NCI-H526 treated with DMSO at 0.1 percent for 48 hours (cell line): ENCODE measurements around the gene JAG2.
A peak's percentile ranks its signal among the peaks of the same experiment; 100 is the strongest.

Experiments used
- DNase-seq: peaks from one replicate; lab custom pipeline; 2025; lab: John Stamatoyannopoulos, UW

JAG2 gene

GRCh38 chr14:105181549-105182295 lies 13.1 kb upstream of the JAG2 start:
- DNase-seq = no peak

GRCh38 chr14:105180592-105181548 lies 12.3 kb upstream of the JAG2 start, which contains the start of gene NUDT14:
NUDT14 (minus strand) TSS chr14:105181312; CDS start chr14:105181209, 103 bp downstream.
- DNase-seq = peak; percentile 36

GRCh38 chr14:105179191-105179590 lies 10.6 kb upstream of the JAG2 start:
- DNase-seq = no peak

DNA sequence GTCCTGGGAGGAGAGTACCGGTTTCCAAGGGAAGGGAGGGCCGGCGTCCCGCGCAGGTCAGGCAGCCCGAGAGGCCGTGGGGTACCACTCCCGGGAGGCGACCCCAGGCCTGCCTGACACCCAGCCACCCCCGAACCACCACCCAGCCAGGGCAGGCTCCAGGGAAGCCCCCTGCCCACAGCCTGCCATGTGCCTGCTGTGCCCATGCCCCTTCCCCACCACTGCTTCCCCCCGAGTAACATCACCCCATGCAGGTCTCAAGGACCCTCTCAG lies 10.2 kb upstream of the JAG2 start:
- DNase-seq = no peak

- DNase-seq = no peak
These were observed 9.7 kb upstream of the JAG2 start for GRCh38 chr14:105178069-105178867.

DNA sequence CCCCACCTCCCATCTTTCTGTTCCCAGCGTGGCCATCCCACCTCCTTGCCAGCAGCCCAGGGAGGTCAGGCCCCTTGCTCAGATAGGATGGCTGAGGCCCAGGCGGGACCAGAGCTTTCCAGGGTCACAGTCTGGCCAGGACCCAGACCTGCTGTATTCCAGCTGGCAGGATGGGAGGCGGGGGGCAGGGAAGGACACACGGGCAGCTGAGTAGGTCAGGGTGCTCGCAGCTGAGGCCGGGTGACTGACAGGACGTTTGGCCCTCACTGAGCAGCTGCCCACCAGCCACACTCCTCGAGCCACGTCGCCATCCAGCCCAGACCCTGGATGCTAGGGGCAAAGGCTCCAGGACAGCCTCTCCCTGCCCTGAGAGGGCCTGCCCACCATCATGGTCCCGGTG lies 8.5 kb upstream of the JAG2 start:
- no peak for DNase-seq

DNA sequence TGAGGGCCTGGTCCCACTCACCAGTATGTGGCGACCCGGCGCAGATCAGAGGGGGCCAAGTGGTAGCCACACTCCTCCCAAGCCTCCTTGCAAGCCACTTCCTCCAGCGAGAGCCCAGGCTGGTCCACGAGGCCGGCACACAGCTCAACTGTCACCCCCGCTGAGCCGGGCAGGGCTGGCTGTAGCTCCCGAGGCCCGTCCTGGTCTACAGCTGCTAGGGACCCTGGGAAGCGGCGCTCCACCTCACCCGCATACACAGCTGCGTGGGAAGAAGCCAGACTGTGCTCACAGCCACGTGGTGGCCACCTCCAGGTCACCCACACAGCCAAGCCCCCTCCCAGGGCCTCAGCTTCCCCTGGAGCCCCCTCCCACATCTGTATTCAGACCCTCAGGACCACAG lies 7.9 kb upstream of the JAG2 start:
- no peak for DNase-seq

- no peak for DNase-seq
These were observed 5.6 kb upstream of the JAG2 start for GRCh38 chr14:105173901-105174894.

DNA sequence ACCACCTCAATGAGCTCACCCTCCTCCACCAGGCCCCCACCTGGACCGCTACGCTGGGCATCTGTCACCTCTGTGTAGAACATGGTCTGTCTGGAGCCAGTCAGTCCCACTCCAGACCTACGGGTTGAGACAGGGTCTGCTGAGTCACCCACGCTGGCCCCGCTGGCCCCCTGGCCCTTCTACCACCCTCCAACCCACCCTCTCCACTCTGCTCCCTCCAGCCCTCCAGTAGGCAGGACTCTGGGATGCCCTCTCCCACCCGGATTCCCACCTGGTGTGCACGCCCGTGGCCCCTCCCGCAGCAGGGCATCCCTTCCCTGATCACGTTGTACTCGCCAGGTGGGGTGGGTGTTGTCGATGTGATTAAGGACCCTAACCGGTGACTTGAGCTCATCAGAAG lies 4.6 kb upstream of the JAG2 start:
- no peak for DNase-seq

GRCh38 chr14:105172476-105172875 lies 3.9 kb upstream of the JAG2 start:
- no peak for DNase-seq

- DNase-seq = peak; percentile 32
These were observed 2.6 kb upstream of the JAG2 start for GRCh38 chr14:105171004-105171673.

DNA sequence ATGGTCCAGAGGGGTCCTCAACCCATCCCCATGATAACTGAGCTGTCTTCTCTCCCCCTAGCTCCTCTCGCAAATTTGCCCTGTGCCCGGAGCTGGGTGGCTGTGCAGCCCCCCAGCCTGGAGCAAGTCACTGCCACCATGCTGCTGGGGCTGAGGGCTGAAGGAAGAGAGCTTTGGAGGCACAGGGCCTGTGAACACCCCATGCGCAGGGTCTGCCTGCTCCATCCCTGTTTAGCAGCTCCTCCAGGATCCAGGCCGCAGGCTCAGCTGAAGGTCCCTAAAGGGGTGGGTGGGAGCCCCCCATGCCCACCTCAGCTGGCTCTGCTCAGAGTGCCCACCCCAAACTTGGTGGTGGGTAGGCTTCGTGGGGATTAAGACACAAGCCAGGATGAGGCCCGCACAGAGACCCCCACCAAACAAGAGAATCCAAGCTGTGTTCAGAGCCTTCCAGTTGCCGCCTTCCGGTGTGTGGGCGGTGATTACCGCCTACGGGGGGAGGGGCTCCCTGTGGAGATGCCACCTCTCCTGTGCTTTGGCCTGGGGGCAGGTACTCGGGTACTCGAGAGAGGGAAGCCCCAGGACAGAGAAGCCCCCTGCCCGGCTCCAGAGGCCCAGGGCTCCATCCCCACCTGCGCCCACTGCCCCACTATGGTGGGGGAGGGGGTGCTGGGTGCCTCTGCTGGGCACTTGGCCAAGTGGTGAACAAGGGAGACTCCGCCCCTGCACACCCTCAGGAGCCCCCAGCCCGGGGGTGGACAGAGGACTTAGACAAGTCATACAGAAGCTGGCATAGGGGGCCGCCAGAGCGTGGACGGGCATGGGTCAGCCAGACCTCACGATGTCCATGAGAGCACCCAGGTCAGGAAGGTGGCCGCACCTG lies 1.4 kb upstream of the JAG2 start:
- DNase-seq = no peak

GRCh38 chr14:105168979-105169507 lies 467 bp upstream of the JAG2 start:
- DNase-seq = no peak

- no peak for DNase-seq
These were observed 519 bp downstream of the JAG2 start for GRCh38 chr14:105168093-105168420.

DNA sequence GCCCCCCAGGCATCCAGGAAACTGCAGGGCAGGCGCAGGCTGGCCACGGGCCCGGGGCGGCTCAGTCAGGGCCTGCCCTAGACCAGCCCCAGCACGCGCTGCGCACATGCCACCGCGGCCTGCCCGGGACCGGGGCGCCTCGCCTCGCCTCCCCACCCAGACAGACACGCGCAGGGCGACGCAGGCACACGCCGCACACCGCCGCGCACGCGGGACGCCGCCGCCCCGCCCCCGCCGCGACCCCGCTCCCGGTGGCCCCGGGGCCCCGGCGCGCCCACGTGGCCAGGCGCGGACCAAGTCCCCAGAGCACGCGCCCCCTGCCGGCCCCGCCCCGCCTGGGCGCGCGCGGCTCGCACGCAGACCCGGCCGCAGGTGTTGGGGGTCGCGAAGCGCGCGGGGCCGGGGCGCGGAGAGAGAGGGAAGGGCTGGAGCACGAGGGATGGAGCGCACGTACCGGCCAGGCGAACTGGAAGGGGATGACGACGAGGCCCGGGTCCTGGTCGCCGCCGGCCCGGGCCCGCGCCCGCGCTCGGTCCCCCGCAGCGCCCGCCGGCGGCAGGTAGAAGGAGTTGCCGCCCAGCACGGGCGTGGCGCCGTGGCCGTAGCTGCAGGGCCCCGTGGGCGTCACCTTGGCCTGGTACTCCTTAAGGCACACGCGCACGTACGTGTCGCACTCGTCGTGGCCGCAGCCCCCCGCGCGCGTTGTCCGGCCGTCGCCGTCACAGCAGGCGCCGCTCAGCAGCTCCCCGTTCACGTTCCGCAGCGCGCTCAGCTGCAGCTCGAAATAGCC lies 1.1 kb downstream of the JAG2 start:
- no peak for DNase-seq

GRCh38 chr14:105166571-105167302 lies 1.8 kb downstream of the JAG2 start:
- DNase-seq = no peak

DNA sequence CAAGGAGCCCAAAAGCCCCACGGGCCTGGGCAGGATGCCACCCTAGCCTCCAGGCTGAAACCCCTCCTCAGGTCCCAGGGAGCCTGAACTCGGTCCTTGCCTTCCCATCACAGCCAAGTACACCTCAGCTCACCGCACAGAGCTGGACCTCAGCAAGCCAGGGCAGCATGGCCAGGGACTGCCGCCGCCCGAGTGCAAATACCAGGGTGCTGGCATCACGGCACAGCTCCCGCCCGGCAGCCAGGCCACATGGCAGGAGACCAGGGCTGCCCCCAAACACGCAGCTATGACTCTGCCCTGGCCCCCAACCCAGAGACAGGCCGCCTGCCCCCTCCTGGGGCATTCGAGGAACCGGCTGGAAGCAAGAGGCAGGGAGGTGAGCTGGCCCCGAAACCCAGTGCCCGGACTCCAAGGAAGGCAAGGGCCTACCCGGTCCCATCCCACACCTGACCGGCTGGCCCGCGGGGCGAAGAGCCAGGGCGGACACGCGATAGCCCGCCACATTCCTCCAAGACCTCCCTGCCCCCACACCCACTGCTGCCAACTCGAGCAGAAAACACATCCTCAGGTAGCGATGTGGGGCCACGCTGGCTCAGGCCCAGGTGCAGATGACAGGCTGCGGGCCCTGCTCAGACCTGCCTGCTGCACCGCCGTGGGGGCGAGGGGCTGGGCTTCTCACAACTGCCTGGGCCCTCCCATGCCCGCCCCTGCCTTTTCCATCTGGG lies 2.7 kb downstream of the JAG2 start:
- DNase-seq = no peak
